Sigmoid colon (tissue), 7 donors: ENCODE results near the gene YWHAB. TPM values are rescaled to one million over a fixed set of nuclear protein-coding genes. Genes with fewer than 3 reads are reported as not detected.

ENCODE experiments used
- DNase-seq: peaks from one replicate; pipeline ENCODE4 v3.0.0-alpha.2; 2019
- H3K27ac ChIP-seq, 4 donors: fragments of 200-600 bp; sonication (generic); one replicate each; pipeline ENCODE4 v1.5.1; 2016 to 2019; ENCODE audit warnings: mild to moderate bottlenecking in 1 of 4
- H3K27me3 ChIP-seq, 3 donors: fragments of 200-600 bp; sonication (generic); one replicate each; pipeline ENCODE4 v1.5.1; 2019; ENCODE audit warnings: mild to moderate bottlenecking in 1 of 3
- H3K36me3 ChIP-seq, 4 donors: fragments of 200-600 bp; sonication (generic); one replicate each; pipeline ENCODE4 v1.5.1; 2016 to 2019
- H3K4me1 ChIP-seq, 4 donors: fragments of 200-600 bp; sonication (generic); one replicate each; pipeline ENCODE4 v1.5.1; 2017 to 2019
- H3K4me3 ChIP-seq, 4 donors: fragments of 200-600 bp; sonication (generic); one replicate each; pipeline ENCODE4 v1.5.1; 2017 to 2019; ENCODE audit warnings: mild to moderate bottlenecking in 2 of 4, moderate library complexity in 1 of 4
- H3K9me3 ChIP-seq, 4 donors: fragments of 200-600 bp in 3 of 4; sonication (generic) in 3 of 4; one replicate each; pipeline versions ENCODE4 v1.5.1 to v1.6.1; 2013 to 2019
- CTCF ChIP-seq, 4 experiments: fragments of 450-650 bp in 3 of 4; fragments of 200-600 bp in 1 of 4; IDR thresholded peaks; one replicate each; pipeline ENCODE4 v1.5.1; 2016 to 2019; ENCODE audit warnings: antibody characterized with exemption in 4 of 4, mild to moderate bottlenecking in 3 of 4, moderate library complexity in 2 of 4
- EP300 ChIP-seq, 4 donors: sonication (generic); formaldehyde crosslinking; IDR thresholded peaks; one replicate each; pipeline ENCODE4 v1.6.1; 2017; ENCODE audit warnings: antibody characterized with exemption in 4 of 4
- POLR2A ChIP-seq, 2 donors: fragments of 450-650 bp; IDR thresholded peaks; one replicate each; pipeline ENCODE4 v1.6.1; 2016; ENCODE audit warnings: antibody characterized with exemption in 2 of 2, mild to moderate bottlenecking in 2 of 2, moderate library complexity in 2 of 2
- POLR2AphosphoS5 ChIP-seq, 4 donors: sonication (generic); formaldehyde crosslinking; IDR thresholded peaks; one replicate each; pipeline ENCODE4 v1.6.1; 2017; ENCODE audit warnings: antibody characterized with exemption in 4 of 4
- WGBS, 2 donors: extraction: QIAGEN DNeasy Blood & Tissue Kit; methylation state at CpG; one replicate each; pipeline ENCODE4 v1.1.7; 2013; 5-methylcytosine and 5-hydroxymethylcytosine counted together
- intact Hi-C: fragments of 100-400 bp; cut with DNase I; formaldehyde crosslinking; loops from one replicate; pipeline ENCODE4 v1.15.1; 2023
- polyA plus RNA-seq, 3 donors: library from polyadenylated mRNA; stranded (reverse); fragments of 200-250 nt; gene quantifications; one replicate each; pipeline ENCODE4 v1.2.3, GENCODE V29; 2013
- total RNA-seq, 4 donors: library from RNA; depleted of rRNA; stranded (reverse); fragments of >200 nt; gene quantifications; one replicate each; pipeline ENCODE4 v1.1.0, GENCODE V29; 2016
- donor health status: healthy with polysubstance abuse.
- donor health status: Bipolar disorder and iron deficiency.
- donor health status: healthy.

Gene YWHAB
- total and polyA plus RNA-seq, 7 donors, result 80.3 to 214 (median 110) TPM

GRCh38 chr20:44931911-44932310 lies 46.4 kb downstream of the YWHAB start:
- intact Hi-C loops, result no loop called here
- Histone ChIP-seq H3K9me3 (no peaks in the 10 kb centered on the region), H3K27ac (no peak overlapping the region), H3K27me3 (no peaks in the 10 kb centered on the region), H3K4me1 (no peaks in the 10 kb centered on the region), H3K4me3 (no peak overlapping the region), H3K36me3 (no peaks in the 10 kb centered on the region)
- TF ChIP-seq EP300 (IDR thresholded peaks at IDR 0.05), result no peak
- no peak for TF ChIP-seq POLR2AphosphoS5 (IDR thresholded peaks at IDR 0.05)
- no peak for TF ChIP-seq POLR2A (IDR thresholded peaks at IDR 0.05)
- DNase-seq, result no peak
- 87 to 92% methylated on average over 3 of the region's 3 CpGs for WGBS, 2 donors

GRCh38 chr20:44932916-44933315 lies 47.4 kb downstream of the YWHAB start:
- TF ChIP-seq CTCF (IDR thresholded peaks at IDR 0.05) (no peak), POLR2A (IDR thresholded peaks at IDR 0.05) (no peak), EP300 (IDR thresholded peaks at IDR 0.05) (no peak), POLR2AphosphoS5 (IDR thresholded peaks at IDR 0.05) (no peak)
- 97 to 98% methylated on average over 8 of the region's 8 CpGs for WGBS, 2 donors
- Histone ChIP-seq H3K27ac (no peak overlapping the region), H3K4me3 (no peak overlapping the region), H3K4me1 (no peaks in the 10 kb centered on the region), H3K36me3 (no peaks in the 10 kb centered on the region), H3K9me3 (no peaks in the 10 kb centered on the region), H3K27me3 (no peaks in the 10 kb centered on the region)
- intact Hi-C loops, result no loop called here
- no peak for DNase-seq

- Histone ChIP-seq H3K9me3 (no peaks in the 10 kb centered on the region), H3K36me3 (peaks cover 0 to 16% (median 3%) of the 10 kb centered on the region in 4 donors), H3K4me1 (no peaks in the 10 kb centered on the region), H3K27ac (no peak overlapping the region), H3K27me3 (no peaks in the 10 kb centered on the region), H3K4me3 (no peak overlapping the region)
- DNase-seq, result no peak
- intact Hi-C loops, result no loop called here
- 95 to 96% methylated on average over 10 of the region's 10 CpGs for WGBS, 2 donors
- TF ChIP-seq CTCF (IDR thresholded peaks at IDR 0.05), result no peak
- no peak for TF ChIP-seq POLR2A (IDR thresholded peaks at IDR 0.05)
- no peak for TF ChIP-seq POLR2AphosphoS5 (IDR thresholded peaks at IDR 0.05)
- no peak for TF ChIP-seq EP300 (IDR thresholded peaks at IDR 0.05)
Observed at GRCh38 chr20:44936510-44936909, 51.0 kb downstream of the YWHAB start.

- no peaks in the 10 kb centered on the region for H3K27me3 ChIP-seq
- no peaks in the 10 kb centered on the region for H3K4me1 ChIP-seq
- intact Hi-C loops, result no loop called here
- WGBS, 2 donors, result 87 to 88% methylated on average over 9 of the region's 9 CpGs
- no peak overlapping the region for H3K4me3 ChIP-seq
- H3K9me3 ChIP-seq, result no peaks in the 10 kb centered on the region
- no peak for DNase-seq
- H3K27ac ChIP-seq, result no peak overlapping the region
- peaks cover 6 to 37% (median 19%) of the 10 kb centered on the region in 4 donors for H3K36me3 ChIP-seq
- no peak for TF ChIP-seq POLR2A (IDR thresholded peaks at IDR 0.05)
- no peak for TF ChIP-seq EP300 (IDR thresholded peaks at IDR 0.05)
- no peak for TF ChIP-seq CTCF (IDR thresholded peaks at IDR 0.05)
- no peak for TF ChIP-seq POLR2AphosphoS5 (IDR thresholded peaks at IDR 0.05)
Observed at GRCh38 chr20:44938637-44939036, 53.1 kb downstream of the YWHAB start.

- DNase-seq, result no peak
- Histone ChIP-seq H3K36me3 (peaks cover 6 to 58% (median 26%) of the 10 kb centered on the region in 4 donors), H3K4me3 (no peak overlapping the region), H3K4me1 (no peaks in the 10 kb centered on the region), H3K9me3 (no peaks in the 10 kb centered on the region), H3K27me3 (no peaks in the 10 kb centered on the region), H3K27ac (no peak overlapping the region)
- intact Hi-C loops, result no loop called here
- TF ChIP-seq EP300 (IDR thresholded peaks at IDR 0.05), result no peak
- no peak for TF ChIP-seq CTCF (IDR thresholded peaks at IDR 0.05)
- no peak for TF ChIP-seq POLR2A (IDR thresholded peaks at IDR 0.05)
- no peak for TF ChIP-seq POLR2AphosphoS5 (IDR thresholded peaks at IDR 0.05)
- 72 to 89% methylated on average over 7 of the region's 7 CpGs for WGBS, 2 donors
Observed at GRCh38 chr20:44941120-44941691, 55.7 kb downstream of the YWHAB start.
